Transverse colon (tissue), 3 donors: Measurements from ENCODE around the gene ZNF488.

Source experiments
- CTCF ChIP-seq, 5 experiments: fragments of 200-600 bp in 3 of 5; fragments of 450-650 bp in 2 of 5; sonication (generic) in 3 of 5; IDR thresholded peaks; 1 replicate in 2 of 5; 2 replicates in 3 of 5; pipeline ENCODE4 v1.5.1; 2016 to 2017; ENCODE audit warnings: antibody characterized with exemption in 5 of 5, inconsistent platforms in 3 of 5, mild to moderate bottlenecking in 2 of 5, moderate library complexity in 1 of 5
- POLR2A ChIP-seq: fragments of 450-650 bp; IDR thresholded peaks from one replicate; pipeline ENCODE4 v1.6.1; 2016; ENCODE audit warnings: antibody characterized with exemption, mild to moderate bottlenecking, moderate library complexity

GRCh38 chr10:47419421-47419820 lies 35.3 kb upstream of the ZNF488 start:
- no peak for TF ChIP-seq CTCF (IDR thresholded peaks at IDR 0.05)
- no peak for TF ChIP-seq POLR2A
